ENCODE measurements around the gene ADAM22. TPM values are rescaled to one million over a fixed set of nuclear protein-coding genes. Genes with fewer than 3 reads are reported as not detected.

Gene ADAM22
- total RNA-seq, 1 donor from 2014 or later: under 0.01 TPM

GRCh38 chr7:88218836-88219605 is 285.0 kb downstream of the ADAM22 start:
- H3K27me3 ChIP-seq (ENCODE audit: control insufficient read depth, insufficient read depth, low read length): no peaks in the 10 kb centered on the region
- H3K4me3 ChIP-seq (ENCODE audit: low read depth, low read length): peak overlapping the region; percentile 97
- peaks cover 7% of the 10 kb centered on the region for H3K36me3 ChIP-seq (ENCODE audit: control insufficient read depth, insufficient read depth, low read length)
- TF ChIP-seq CTCF (IDR thresholded peaks at IDR 0.05; ENCODE audit: insufficient read depth, low read length, severe bottlenecking): no peak
- DNase-seq (ENCODE audit: low read depth) (peak; percentile 50), FAIRE-seq (no peak)

- Histone ChIP-seq H3K27me3 (ENCODE audit: control insufficient read depth, insufficient read depth, low read length) (no peaks in the 10 kb centered on the region), H3K36me3 (ENCODE audit: control insufficient read depth, insufficient read depth, low read length) (peaks cover 4% of the 10 kb centered on the region), H3K4me3 (ENCODE audit: low read depth, low read length) (peak within 1 kb of the TSS; percentile 97)
- TF ChIP-seq CTCF (IDR thresholded peaks at IDR 0.05; ENCODE audit: insufficient read depth, low read length, severe bottlenecking): peak; percentile 55
- peak; percentile 70 for DNase-seq (ENCODE audit: low read depth)
- FAIRE-seq: no peak
Observed at GRCh38 chr7:88219781-88220747, 286.0 kb downstream of the ADAM22 start, which contains the start of gene SRI. Gene SRI, minus strand, starts transcription at chr7:88220038. Its CDS starts 12 bp downstream, at chr7:88220026.

- TF ChIP-seq CTCF (IDR thresholded peaks at IDR 0.05; ENCODE audit: insufficient read depth, low read length, severe bottlenecking): no peak
- FAIRE-seq: no peak
- Histone ChIP-seq H3K4me3 (ENCODE audit: low read depth, low read length) (no peak overlapping the region), H3K36me3 (ENCODE audit: control insufficient read depth, insufficient read depth, low read length) (no peaks in the 10 kb centered on the region), H3K27me3 (ENCODE audit: control insufficient read depth, insufficient read depth, low read length) (no peaks in the 10 kb centered on the region)
- DNase-seq (ENCODE audit: low read depth): no peak
Observed at GRCh38 chr7:88223265-88223664, 289.2 kb downstream of the ADAM22 start.

GRCh38 chr7:88224601-88225275 is 290.7 kb downstream of the ADAM22 start:
- peak; percentile 88 for DNase-seq (ENCODE audit: low read depth)
- no peak for TF ChIP-seq CTCF (IDR thresholded peaks at IDR 0.05; ENCODE audit: insufficient read depth, low read length, severe bottlenecking)

GRCh38 chr7:88226201-88226600 is 292.1 kb downstream of the ADAM22 start:
- FAIRE-seq (no peak), DNase-seq (ENCODE audit: low read depth) (no peak)
- no peaks in the 10 kb centered on the region for H3K27me3 ChIP-seq (ENCODE audit: control insufficient read depth, insufficient read depth, low read length)
- no peak for TF ChIP-seq CTCF (IDR thresholded peaks at IDR 0.05; ENCODE audit: insufficient read depth, low read length, severe bottlenecking)
- H3K36me3 ChIP-seq (ENCODE audit: control insufficient read depth, insufficient read depth, low read length): no peaks in the 10 kb centered on the region
- no peak overlapping the region for H3K4me3 ChIP-seq (ENCODE audit: low read depth, low read length)

More at GRCh38 chr7:88224601-88225275, 290.7 kb downstream of the ADAM22 start:
- no peaks in the 10 kb centered on the region for H3K36me3 ChIP-seq (ENCODE audit: control insufficient read depth, insufficient read depth, low read length)
- H3K27me3 ChIP-seq (ENCODE audit: control insufficient read depth, insufficient read depth, low read length): no peaks in the 10 kb centered on the region
- H3K4me3 ChIP-seq (ENCODE audit: low read depth, low read length): no peak overlapping the region
- no peak for FAIRE-seq

Data from bronchial epithelial cell (primary cell).